IMR-90 (cell line): ENCODE data around the gene ATRN. TPM values are rescaled to one million over a fixed set of nuclear protein-coding genes. Genes with fewer than 3 reads are reported as not detected.

Experiments used
- ATAC-seq: fragments of 200-7000 bp; cut with Tn5 transposase; 2 replicates; pipeline ENCODE4 v1.9.1; 2020; ENCODE audit warnings: low read depth, mild to moderate bottlenecking, moderate library complexity
- BruUV-seq: library from RNA; stranded (reverse); fragments of 400-500 nt; replicated peaks from 2 replicates; lab custom pipeline; 2021; lab: Mats Ljungman, UMichigan
- CTCF ChIA-PET: fragments of 300-600 bp; formaldehyde crosslinking; extraction: SDS; loops from one replicate; lab custom pipeline; 2021; ENCODE audit warnings: antibody characterized with exemption; lab: Yijun Ruan, JAX
- POLR2A ChIA-PET: fragments of 300-600 bp; sonication (Branson Sonifier 250); formaldehyde crosslinking; loops from one replicate; lab custom pipeline; 2022; ENCODE audit warnings: antibody characterized with exemption; ENCODE audit not compliant: unreplicated experiment; lab: Charles Lee
- DNase-seq: peaks from one replicate; pipeline ENCODE4 v3.0.0; 2013
- H2AFZ ChIP-seq: replicated peaks from 2 replicates; pipeline ENCODE3; 2013; ENCODE audit warnings: low read length, mild to moderate bottlenecking; ENCODE audit not compliant: poor library complexity
- H2AK5ac ChIP-seq: 2 replicates; pipeline ENCODE4 v1.6.1; 2013; ENCODE audit warnings: low read depth, low read length, inconsistent platforms
- H2AK9ac ChIP-seq: replicated peaks from 2 replicates; pipeline ENCODE3; 2013; ENCODE audit warnings: mild to moderate bottlenecking, low read depth, low read length, moderate library complexity; ENCODE audit not compliant: poor library complexity
- H2BK120ac ChIP-seq: 2 replicates; pipeline ENCODE4 v1.6.1; 2013; ENCODE audit warnings: low read depth, low read length, inconsistent platforms
- H2BK15ac ChIP-seq: 3 replicates; pipeline ENCODE4 v1.6.1; 2013; ENCODE audit warnings: low read depth, low read length, inconsistent platforms
- H2BK20ac ChIP-seq: 2 replicates; pipeline ENCODE4 v1.6.1; 2013; ENCODE audit warnings: low read depth, mild to moderate bottlenecking, inconsistent platforms, low read length, moderate library complexity
- H2BK5ac ChIP-seq: 2 replicates; pipeline ENCODE4 v1.6.1; 2013; ENCODE audit warnings: mild to moderate bottlenecking, low read depth, low read length, inconsistent platforms; ENCODE audit not compliant: poor library complexity, severe bottlenecking
- H3K14ac ChIP-seq: replicated peaks from 2 replicates; pipeline ENCODE4 v1.6.1; 2013; ENCODE audit warnings: low read depth, low read length, inconsistent platforms
- H3K18ac ChIP-seq: 2 replicates; pipeline ENCODE4 v1.6.1; 2013; ENCODE audit warnings: low read depth, low read length, control low read depth
- H3K23ac ChIP-seq: 2 replicates; pipeline ENCODE4 v1.6.1; 2013; ENCODE audit warnings: low read depth, low read length, inconsistent platforms
- H3K27ac ChIP-seq: 2 replicates; pipeline ENCODE4 v1.5.1; 2013; ENCODE audit warnings: mild to moderate bottlenecking, control low read depth, low read length; ENCODE audit not compliant: insufficient read depth
- H3K27me3 ChIP-seq: 2 replicates; pipeline ENCODE4 v1.6.1; 2013; ENCODE audit warnings: low read length; ENCODE audit not compliant: control insufficient read depth, insufficient read depth
- H3K36me3 ChIP-seq: 2 replicates; pipeline ENCODE4 v1.6.1; 2013; ENCODE audit warnings: low read length, mixed read lengths; ENCODE audit not compliant: control insufficient read depth, insufficient read depth
- H3K4ac ChIP-seq: 2 replicates; pipeline ENCODE4 v1.6.1; 2013; ENCODE audit warnings: low read depth, low read length, inconsistent platforms
- H3K4me1 ChIP-seq: 2 replicates; pipeline ENCODE4 v1.6.1; 2013; ENCODE audit warnings: low read length, mixed read lengths; ENCODE audit not compliant: control insufficient read depth, insufficient read depth
- H3K4me2 ChIP-seq: 2 replicates; pipeline ENCODE4 v1.6.1; 2013; ENCODE audit warnings: low read depth, mild to moderate bottlenecking, control low read depth, low read length, moderate library complexity
- H3K4me3 ChIP-seq: 2 replicates; pipeline ENCODE4 v1.5.1; 2013; ENCODE audit warnings: low read depth, mild to moderate bottlenecking, control low read depth, low read length, moderate library complexity; ENCODE audit not compliant: insufficient read depth
- H3K56ac ChIP-seq: 2 replicates; pipeline ENCODE4 v1.6.1; 2013; ENCODE audit warnings: low read length, inconsistent platforms; ENCODE audit not compliant: insufficient read depth; ENCODE audit errors: extremely low read depth
- H3K79me1 ChIP-seq, 2 experiments: 2 replicates each; pipeline ENCODE4 v1.6.1; 2013; ENCODE audit warnings: low read length in 2 of 2, inconsistent platforms in 1 of 2, low read depth in 1 of 2
- H3K9ac ChIP-seq: 2 replicates; pipeline ENCODE4 v1.6.1; 2013; ENCODE audit warnings: low read depth, low read length, control low read depth
- H3K9me1 ChIP-seq: 2 replicates; pipeline ENCODE4 v1.6.1; 2013; ENCODE audit warnings: low read length, inconsistent platforms; ENCODE audit not compliant: insufficient read depth
- H3K9me3 ChIP-seq: 2 replicates; pipeline ENCODE4 v1.6.1; 2013; ENCODE audit warnings: low read length; ENCODE audit not compliant: control insufficient read depth, insufficient read depth
- H4K20me1 ChIP-seq: 2 replicates; pipeline ENCODE4 v1.6.1; 2013; ENCODE audit warnings: low read length, inconsistent platforms; ENCODE audit not compliant: insufficient read depth
- H4K5ac ChIP-seq: 2 replicates; pipeline ENCODE4 v1.6.1; 2013; ENCODE audit warnings: mild to moderate bottlenecking, low read depth, low read length, control low read depth
- H4K8ac ChIP-seq, 2 experiments: 2 replicates each; pipeline ENCODE4 v1.6.1; 2013; ENCODE audit warnings: low read depth in 2 of 2, low read length in 2 of 2, control low read depth in 1 of 2, inconsistent platforms in 1 of 2
- H4K91ac ChIP-seq: 2 replicates; pipeline ENCODE4 v1.6.1; 2013; ENCODE audit warnings: low read depth, low read length, inconsistent platforms; ENCODE audit not compliant: insufficient read depth
- ELK1 ChIP-seq: fragments of 150-350 bp; IDR thresholded peaks from 2 replicates; pipeline ENCODE4 v1.6.1; 2016; ENCODE audit warnings: low read depth, mild to moderate bottlenecking, low read length, moderate library complexity, borderline replicate concordance
- FOS ChIP-seq: fragments of 150-350 bp; IDR thresholded peaks from 2 replicates; pipeline ENCODE4 v1.6.1; 2016; ENCODE audit warnings: low read depth, low read length
- MAFK ChIP-seq: IDR thresholded peaks from 2 replicates; pipeline ENCODE4 v1.6.1; 2012; ENCODE audit warnings: low read depth, low read length, improper control_type of control experiment
- MAZ ChIP-seq: IDR thresholded peaks from 2 replicates; pipeline ENCODE4 v1.6.1; 2012; ENCODE audit warnings: low read depth, mild to moderate bottlenecking, low read length, improper control_type of control experiment, moderate library complexity, borderline replicate concordance
- MXI1 ChIP-seq: IDR thresholded peaks from 2 replicates; pipeline ENCODE4 v1.6.1; 2012; ENCODE audit warnings: low read depth, mild to moderate bottlenecking, low read length, moderate library complexity, borderline replicate concordance
- NFE2L2 ChIP-seq: fragments of 150-350 bp; IDR thresholded peaks from 2 replicates; pipeline ENCODE4 v1.6.1; 2016; ENCODE audit warnings: low read depth, mild to moderate bottlenecking, low read length
- USF2 ChIP-seq: fragments of 150-350 bp; IDR thresholded peaks from 2 replicates; pipeline ENCODE4 v1.6.1; 2017; ENCODE audit warnings: mild to moderate bottlenecking, antibody characterized with exemption, low read length, low read depth
- WGBS, 2 experiments: methylation state at CpG; one replicate each; pipeline versions ENCODE4 v1.1.5 to v1.1.7; 2013; ENCODE audit warnings: missing lambda C conversion rate in 2 of 2; ENCODE audit not compliant: insufficient read length in 1 of 2; ENCODE audit errors: extremely low coverage in 2 of 2; 5-methylcytosine and 5-hydroxymethylcytosine counted together
- dilution Hi-C: fragments of 300-500 bp; cut with HindIII; formaldehyde crosslinking; loops from one replicate; pipeline ENCODE4 v1.14.3; 2018; ENCODE audit warnings: low sequenced_read_pairs; ENCODE audit not compliant: unreplicated experiment
- in situ Hi-C: fragments of 300-500 bp; cut with MboI; formaldehyde crosslinking; loops from 3 replicates; pipeline ENCODE4 v1.14.3; 2019; ENCODE audit warnings: low sequenced_read_pairs, inconsistent platforms, mixed read lengths
- intact Hi-C: fragments of 100-400 bp; cut with micrococcal nuclease; formaldehyde crosslinking; loops from 2 replicates; pipeline ENCODE4 v1.10.0; 2022
- polyA plus RNA-seq, 3 experiments: library from polyadenylated mRNA; depleted of rRNA; stranded (reverse); fragments of >200 nt; gene quantifications; 2 replicates each; pipeline ENCODE4 v1.2.3, GENCODE V29; 2012; ENCODE audit warnings: low replicate concordance in 1 of 3
- total RNA-seq: library from RNA; depleted of rRNA; stranded (reverse); fragments of >200 nt; gene quantifications from 2 replicates; pipeline ENCODE4 v1.2.3, GENCODE V29; 2012

The ATRN gene
- total and polyA plus RNA-seq, 2 of the 4 experiments (the other 2 are of a cell fraction), result 32.3 to 46.2 TPM

GRCh38 chr20:3553663-3554062 lies 82.8 kb downstream of the ATRN start:
- TF ChIP-seq NFE2L2, result no peak
- TF ChIP-seq USF2, result no peak
- TF ChIP-seq FOS, result no peak
- no peak for TF ChIP-seq MAFK
- TF ChIP-seq MXI1, result no peak
- TF ChIP-seq ELK1, result no peak
- no peak for TF ChIP-seq MAZ
- dilution Hi-C loops, result no loop called here
- no peak overlapping the region for H3K9ac ChIP-seq
- H3K4me3 ChIP-seq, result no peak overlapping the region
- no peak overlapping the region for H2BK5ac ChIP-seq
- H3K14ac ChIP-seq, result no peak overlapping the region
- no peak overlapping the region for H2AK5ac ChIP-seq
- no peak overlapping the region for H3K4me2 ChIP-seq
- H3K18ac ChIP-seq, result no peak overlapping the region
- H3K36me3 ChIP-seq, result peaks cover 4% of the 10 kb centered on the region; the same call in 1 of the 2 replicates
- H4K8ac ChIP-seq, result no peak overlapping the region
- no peak overlapping the region for H2BK120ac ChIP-seq
- no peak overlapping the region for H2AK9ac ChIP-seq
- no peaks in the 10 kb centered on the region for H3K27me3 ChIP-seq
- no TSS peak for BruUV-seq
- no peak overlapping the region for H3K27ac ChIP-seq
- ChIA-PET CTCF (no interaction called here), POLR2A (no interaction called here)
- no peak overlapping the region for H3K23ac ChIP-seq
- no peak overlapping the region for H2BK15ac ChIP-seq
- in situ Hi-C loops, result no loop called here
- H3K9me3 ChIP-seq, result no peaks in the 10 kb centered on the region
- ATAC-seq, result no peak
- peaks cover 3% of the 10 kb centered on the region; the same call in 1 of the 2 replicates for H3K9me1 ChIP-seq
- H2AFZ ChIP-seq, result no peak overlapping the region
- H3K56ac ChIP-seq, result no peak overlapping the region
- H4K20me1 ChIP-seq, result no peaks in the 10 kb centered on the region
- peaks cover 3 to 10% of the 10 kb centered on the region in 2 experiments; a peak in 2 of 4 replicates for H3K79me1 ChIP-seq
- H3K4ac ChIP-seq, result no peak overlapping the region
- no peak for DNase-seq
- no peak overlapping the region for H4K91ac ChIP-seq
- H3K4me1 ChIP-seq, result no peaks in the 10 kb centered on the region; the same call in 1 of the 2 replicates
- no peak overlapping the region for H2BK20ac ChIP-seq
- no peak overlapping the region for H4K5ac ChIP-seq
- 44% methylated on average over 2 of the region's 3 CpGs; no CpG with 5 or more reads in 1 of the 2 experiments for WGBS, 2 experiments
- intact Hi-C loops, result no loop called here
